K562 (cell line): ENCODE measurements around the gene PPIE. TPM values are rescaled to one million over a fixed set of nuclear protein-coding genes. Genes with fewer than 3 reads are reported as not detected.

ENCODE experiments used
- BCOR ChIP-seq: fragments of 450-650 bp; IDR thresholded peaks from 2 replicates; pipeline ENCODE4 v1.6.1; 2016
- C11orf30 ChIP-seq: fragments of 450-650 bp; IDR thresholded peaks from 2 replicates; pipeline ENCODE4 v1.6.1; 2016; ENCODE audit warnings: low read depth, mild to moderate bottlenecking
- CBX8 ChIP-seq: fragments of 200-600 bp; sonication (generic); IDR thresholded peaks from 2 replicates; pipeline ENCODE4 v1.6.1; 2012; ENCODE audit warnings: borderline replicate concordance, mixed run types, low read depth, mild to moderate bottlenecking, moderate library complexity, mixed read lengths, low read length, control low read depth, inconsistent platforms; ENCODE audit not compliant: poor library complexity, severe bottlenecking; ENCODE audit errors: extremely low read depth
- CCAR2 ChIP-seq: fragments of 200-400 bp; formaldehyde crosslinking; IDR thresholded peaks from 2 replicates; pipeline ENCODE4 v1.6.1; 2017; ENCODE audit warnings: mild to moderate bottlenecking, low read depth, low read length
- ESRRA ChIP-seq: fragments of 450-650 bp; IDR thresholded peaks from 2 replicates; pipeline ENCODE4 v1.6.1; 2014; ENCODE audit warnings: low read depth, mild to moderate bottlenecking, moderate library complexity, borderline replicate concordance
- FOXK1 ChIP-seq: sonication (generic); formaldehyde crosslinking; IDR thresholded peaks from 2 replicates; pipeline ENCODE4 v1.8.0; 2022; ENCODE audit warnings: missing genetic modification reagents, mild to moderate bottlenecking, borderline replicate concordance
- KLF6 ChIP-seq: fragments of 250-450 bp; sonication (Bioruptor Pico); IDR thresholded peaks from 2 replicates; pipeline ENCODE4 v1.4.0; 2020; ENCODE audit warnings: mild to moderate bottlenecking, moderate library complexity, borderline replicate concordance
- RFX1 ChIP-seq: fragments of 450-650 bp; IDR thresholded peaks from 2 replicates; pipeline ENCODE4 v1.6.1; 2016; ENCODE audit warnings: mild to moderate bottlenecking, moderate library complexity
- polyA plus RNA-seq, 8 experiments: library from polyadenylated mRNA; depleted of rRNA in 4 of 8; stranded (reverse) in 5 of 8; unstranded in 3 of 8; fragments of >200 nt; fragmentation: Nextera tagmentation in 2 of 8; fragmentation: Illumina TruSeq in 1 of 8; extraction: Ambion mirVana in 2 of 8; extraction: Trizol in 1 of 8; gene quantifications; 2 replicates each; pipeline versions ENCODE4 v1.2.1 to v1.2.3, GENCODE V29; 2011 to 2014; ENCODE audit warnings: inconsistent platforms in 1 of 8, missing spikeins in 1 of 8
- total RNA-seq, 7 experiments: library from RNA; depleted of rRNA in 6 of 7; stranded (reverse); fragments of >200 nt in 6 of 7; fragmentation: Illumina TruSeq in 2 of 7; extraction: Trizol in 2 of 7; gene quantifications; 2 replicates each; pipeline versions ENCODE4 v1.2.1 to v1.2.3, GENCODE V29; 2011 to 2021; ENCODE audit warnings: low replicate concordance in 1 of 7
- TF ChIP-seq, protein P1 (sequence below), 2 experiments: fragments of 450-650 bp; IDR thresholded peaks; 2 replicates each; pipeline ENCODE4 v1.6.1; 2016; ENCODE audit warnings: mild to moderate bottlenecking in 2 of 2, borderline replicate concordance in 1 of 2, low read depth in 1 of 2, moderate library complexity in 1 of 2
- TF ChIP-seq, protein P2 (sequence below): sonication (generic); formaldehyde crosslinking; IDR thresholded peaks from 2 replicates; pipeline ENCODE4 v1.8.0; 2022; ENCODE audit warnings: missing genetic modification reagents, mild to moderate bottlenecking, borderline replicate concordance
- TF ChIP-seq, protein P3 (sequence below): sonication (generic); formaldehyde crosslinking; IDR thresholded peaks from 2 replicates; pipeline ENCODE4 v1.8.1; 2023; ENCODE audit warnings: mild to moderate bottlenecking, missing genetic modification reagents
- TF ChIP-seq, protein P4 (sequence below), 2 experiments: fragments of 200-800 bp in 1 of 2; sonication (Bioruptor generic) in 1 of 2; sonication (generic) in 1 of 2; formaldehyde crosslinking in 1 of 2; IDR thresholded peaks in 1 of 2; conservative IDR thresholded peaks in 1 of 2; 2 replicates each; pipeline versions ENCODE4 v1.5.0 to v1.6.1; 2016 to 2020; ENCODE audit warnings: missing compliant biosample characterization in 1 of 2, missing genetic modification characterization in 1 of 2, missing genetic modification reagents in 1 of 2

PPIE gene
- total and polyA plus RNA-seq, 9 of the 15 experiments (the other 6 are each of a cell fraction or from before 2014, with no cell fraction given) = 75.4 to 444 (median 131) TPM

DNA sequence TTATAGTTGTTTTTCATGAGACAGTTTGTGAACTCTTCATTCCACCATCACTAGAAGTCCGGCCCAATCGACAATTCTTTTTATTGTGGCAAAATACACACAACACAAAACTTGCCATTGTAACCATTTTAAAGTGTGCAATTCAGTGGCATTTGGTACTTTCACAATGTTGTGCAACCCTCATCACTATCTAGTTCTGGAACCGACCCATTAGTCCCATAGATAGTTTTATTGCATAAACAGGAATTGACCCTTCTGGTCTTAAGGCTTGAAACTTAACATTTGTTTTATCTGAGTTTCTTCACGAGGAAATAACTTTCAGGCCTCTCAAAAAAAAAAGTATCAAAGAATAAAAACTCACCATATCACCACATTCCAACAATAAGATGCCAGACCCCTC is 8.8 kb upstream of the PPIE start (continued):
- TF ChIP-seq, protein P1, sequence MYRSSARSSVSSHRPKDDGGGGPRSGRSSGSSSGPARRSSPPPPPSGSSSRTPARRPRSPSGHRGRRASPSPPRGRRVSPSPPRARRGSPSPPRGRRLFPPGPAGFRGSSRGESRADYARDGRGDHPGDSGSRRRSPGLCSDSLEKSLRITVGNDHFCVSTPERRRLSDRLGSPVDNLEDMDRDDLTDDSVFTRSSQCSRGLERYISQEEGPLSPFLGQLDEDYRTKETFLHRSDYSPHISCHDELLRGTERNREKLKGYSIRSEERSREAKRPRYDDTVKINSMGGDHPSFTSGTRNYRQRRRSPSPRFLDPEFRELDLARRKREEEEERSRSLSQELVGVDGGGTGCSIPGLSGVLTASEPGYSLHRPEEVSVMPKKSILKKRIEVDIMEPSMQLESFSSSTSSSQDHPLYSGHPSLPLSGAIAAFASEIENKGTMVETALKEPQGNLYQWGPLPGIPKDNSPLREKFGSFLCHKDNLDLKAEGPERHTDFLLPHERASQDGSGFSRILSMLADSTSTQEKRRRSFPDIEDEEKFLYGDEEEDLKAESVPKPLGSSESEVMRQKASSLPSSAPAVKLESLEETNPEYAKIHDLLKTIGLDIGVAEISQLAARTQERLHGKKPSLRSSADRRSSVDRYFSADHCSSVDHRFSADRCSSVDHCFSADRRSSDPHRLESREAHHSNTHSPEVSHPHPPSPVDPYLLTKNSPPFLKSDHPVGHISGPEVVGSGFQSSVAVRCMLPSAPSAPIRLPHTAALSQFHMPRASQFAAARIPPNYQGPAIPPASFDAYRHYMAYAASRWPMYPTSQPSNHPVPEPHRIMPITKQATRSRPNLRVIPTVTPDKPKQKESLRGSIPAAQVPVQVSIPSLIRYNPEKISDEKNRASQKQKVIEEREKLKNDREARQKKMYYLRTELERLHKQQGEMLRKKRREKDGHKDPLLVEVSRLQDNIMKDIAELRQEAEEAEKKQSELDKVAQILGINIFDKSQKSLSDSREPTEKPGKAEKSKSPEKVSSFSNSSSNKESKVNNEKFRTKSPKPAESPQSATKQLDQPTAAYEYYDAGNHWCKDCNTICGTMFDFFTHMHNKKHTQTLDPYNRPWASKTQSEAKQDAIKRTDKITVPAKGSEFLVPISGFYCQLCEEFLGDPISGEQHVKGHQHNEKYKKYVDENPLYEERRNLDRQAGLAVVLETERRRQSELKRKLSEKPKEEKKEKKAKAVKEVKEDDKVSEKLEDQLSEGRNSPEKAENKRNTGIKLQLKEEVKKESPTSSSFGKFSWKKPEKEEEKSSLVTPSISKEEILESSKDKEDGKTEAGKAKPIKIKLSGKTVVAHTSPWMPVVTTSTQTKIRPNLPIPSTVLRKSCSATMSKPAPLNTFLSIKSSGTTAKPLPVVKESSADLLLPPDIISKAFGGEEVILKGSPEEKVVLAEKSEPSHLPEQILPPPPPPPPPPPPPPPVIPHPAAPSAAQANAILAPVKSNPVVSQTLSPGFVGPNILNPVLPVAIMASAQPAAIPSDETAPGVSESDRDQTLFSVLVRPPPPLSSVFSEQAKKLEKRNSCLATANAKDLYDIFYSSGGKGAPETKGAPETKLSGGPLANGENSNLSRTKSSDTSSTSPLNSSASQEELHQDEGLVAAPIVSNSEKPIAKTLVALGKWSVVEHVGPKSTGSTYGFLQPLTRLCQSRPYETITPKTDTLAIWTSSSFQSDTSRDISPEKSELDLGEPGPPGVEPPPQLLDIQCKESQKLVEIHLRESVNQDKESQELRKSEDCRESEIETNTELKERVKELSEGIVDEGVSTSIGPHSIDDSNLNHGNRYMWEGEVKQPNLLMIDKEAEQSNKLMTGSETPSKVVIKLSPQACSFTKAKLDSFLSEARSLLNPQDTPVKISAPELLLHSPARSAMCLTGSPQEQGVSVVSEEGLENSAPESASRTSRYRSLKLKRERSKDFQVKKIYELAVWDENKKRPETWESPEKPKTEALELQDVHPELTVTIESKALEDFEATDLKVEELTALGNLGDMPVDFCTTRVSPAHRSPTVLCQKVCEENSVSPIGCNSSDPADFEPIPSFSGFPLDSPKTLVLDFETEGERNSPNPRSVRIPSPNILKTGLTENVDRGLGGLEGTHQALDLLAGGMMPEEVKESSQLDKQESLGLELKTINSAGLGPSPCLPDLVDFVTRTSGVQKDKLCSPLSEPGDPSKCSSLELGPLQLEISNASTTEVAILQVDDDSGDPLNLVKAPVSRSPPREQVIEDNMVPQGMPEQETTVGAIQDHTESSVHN (IDR thresholded peaks at IDR 0.05; ENCODE audit: borderline replicate concordance in 1 of 2, low read depth in 1 of 2) = no peak
- no peak for TF ChIP-seq C11orf30
- TF ChIP-seq, protein P2, sequence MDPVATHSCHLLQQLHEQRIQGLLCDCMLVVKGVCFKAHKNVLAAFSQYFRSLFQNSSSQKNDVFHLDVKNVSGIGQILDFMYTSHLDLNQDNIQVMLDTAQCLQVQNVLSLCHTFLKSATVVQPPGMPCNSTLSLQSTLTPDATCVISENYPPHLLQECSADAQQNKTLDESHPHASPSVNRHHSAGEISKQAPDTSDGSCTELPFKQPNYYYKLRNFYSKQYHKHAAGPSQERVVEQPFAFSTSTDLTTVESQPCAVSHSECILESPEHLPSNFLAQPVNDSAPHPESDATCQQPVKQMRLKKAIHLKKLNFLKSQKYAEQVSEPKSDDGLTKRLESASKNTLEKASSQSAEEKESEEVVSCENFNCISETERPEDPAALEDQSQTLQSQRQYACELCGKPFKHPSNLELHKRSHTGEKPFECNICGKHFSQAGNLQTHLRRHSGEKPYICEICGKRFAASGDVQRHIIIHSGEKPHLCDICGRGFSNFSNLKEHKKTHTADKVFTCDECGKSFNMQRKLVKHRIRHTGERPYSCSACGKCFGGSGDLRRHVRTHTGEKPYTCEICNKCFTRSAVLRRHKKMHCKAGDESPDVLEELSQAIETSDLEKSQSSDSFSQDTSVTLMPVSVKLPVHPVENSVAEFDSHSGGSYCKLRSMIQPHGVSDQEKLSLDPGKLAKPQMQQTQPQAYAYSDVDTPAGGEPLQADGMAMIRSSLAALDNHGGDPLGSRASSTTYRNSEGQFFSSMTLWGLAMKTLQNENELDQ (CRISPR knock-in tag) = no peak
- no peak for TF ChIP-seq RFX1
- TF ChIP-seq, protein P3, sequence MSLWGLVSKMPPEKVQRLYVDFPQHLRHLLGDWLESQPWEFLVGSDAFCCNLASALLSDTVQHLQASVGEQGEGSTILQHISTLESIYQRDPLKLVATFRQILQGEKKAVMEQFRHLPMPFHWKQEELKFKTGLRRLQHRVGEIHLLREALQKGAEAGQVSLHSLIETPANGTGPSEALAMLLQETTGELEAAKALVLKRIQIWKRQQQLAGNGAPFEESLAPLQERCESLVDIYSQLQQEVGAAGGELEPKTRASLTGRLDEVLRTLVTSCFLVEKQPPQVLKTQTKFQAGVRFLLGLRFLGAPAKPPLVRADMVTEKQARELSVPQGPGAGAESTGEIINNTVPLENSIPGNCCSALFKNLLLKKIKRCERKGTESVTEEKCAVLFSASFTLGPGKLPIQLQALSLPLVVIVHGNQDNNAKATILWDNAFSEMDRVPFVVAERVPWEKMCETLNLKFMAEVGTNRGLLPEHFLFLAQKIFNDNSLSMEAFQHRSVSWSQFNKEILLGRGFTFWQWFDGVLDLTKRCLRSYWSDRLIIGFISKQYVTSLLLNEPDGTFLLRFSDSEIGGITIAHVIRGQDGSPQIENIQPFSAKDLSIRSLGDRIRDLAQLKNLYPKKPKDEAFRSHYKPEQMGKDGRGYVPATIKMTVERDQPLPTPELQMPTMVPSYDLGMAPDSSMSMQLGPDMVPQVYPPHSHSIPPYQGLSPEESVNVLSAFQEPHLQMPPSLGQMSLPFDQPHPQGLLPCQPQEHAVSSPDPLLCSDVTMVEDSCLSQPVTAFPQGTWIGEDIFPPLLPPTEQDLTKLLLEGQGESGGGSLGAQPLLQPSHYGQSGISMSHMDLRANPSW (CRISPR knock-in tag) = no peak
- no peak for TF ChIP-seq FOXK1 (CRISPR knock-in tag)
- no peak for TF ChIP-seq BCOR
- TF ChIP-seq, protein P4, sequence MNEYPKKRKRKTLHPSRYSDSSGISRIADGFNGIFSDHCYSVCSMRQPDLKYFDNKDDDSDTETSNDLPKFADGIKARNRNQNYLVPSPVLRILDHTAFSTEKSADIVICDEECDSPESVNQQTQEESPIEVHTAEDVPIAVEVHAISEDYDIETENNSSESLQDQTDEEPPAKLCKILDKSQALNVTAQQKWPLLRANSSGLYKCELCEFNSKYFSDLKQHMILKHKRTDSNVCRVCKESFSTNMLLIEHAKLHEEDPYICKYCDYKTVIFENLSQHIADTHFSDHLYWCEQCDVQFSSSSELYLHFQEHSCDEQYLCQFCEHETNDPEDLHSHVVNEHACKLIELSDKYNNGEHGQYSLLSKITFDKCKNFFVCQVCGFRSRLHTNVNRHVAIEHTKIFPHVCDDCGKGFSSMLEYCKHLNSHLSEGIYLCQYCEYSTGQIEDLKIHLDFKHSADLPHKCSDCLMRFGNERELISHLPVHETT (CRISPR knock-in tag; conservative IDR thresholded peaks at IDR 0.05 in 1 of 2, IDR thresholded peaks at IDR 0.05 in 1 of 2) = no peak
- TF ChIP-seq ESRRA = no peak
- TF ChIP-seq CBX8 = peak; percentile 44
- no peak for TF ChIP-seq KLF6 (CRISPR knock-in tag)
- no peak for TF ChIP-seq CCAR2
